OCI-LY3 (cell line): ENCODE measurements around the gene WWOX.

ENCODE experiments used
- CTCF ChIP-seq: fragments of 200-600, 300-600 bp; sonication (generic); IDR thresholded peaks from 2 replicates; pipeline ENCODE4 v1.5.1; 2014; ENCODE audit warnings: antibody characterized with exemption, low read length, low read depth
- EZH2phosphoT487 ChIP-seq: fragments of 200-600 bp; shearing (Covaris generic); IDR thresholded peaks from 2 replicates; pipeline ENCODE4 v1.6.1; 2018; ENCODE audit warnings: antibody characterized with exemption, mixed run types, low read depth

GRCh38 chr16:78594191-78594590, 494.7 kb downstream of the WWOX start:
- TF ChIP-seq CTCF = no peak
- no peak for TF ChIP-seq EZH2phosphoT487
